ENCODE results near the gene CYSTM1.

DNA sequence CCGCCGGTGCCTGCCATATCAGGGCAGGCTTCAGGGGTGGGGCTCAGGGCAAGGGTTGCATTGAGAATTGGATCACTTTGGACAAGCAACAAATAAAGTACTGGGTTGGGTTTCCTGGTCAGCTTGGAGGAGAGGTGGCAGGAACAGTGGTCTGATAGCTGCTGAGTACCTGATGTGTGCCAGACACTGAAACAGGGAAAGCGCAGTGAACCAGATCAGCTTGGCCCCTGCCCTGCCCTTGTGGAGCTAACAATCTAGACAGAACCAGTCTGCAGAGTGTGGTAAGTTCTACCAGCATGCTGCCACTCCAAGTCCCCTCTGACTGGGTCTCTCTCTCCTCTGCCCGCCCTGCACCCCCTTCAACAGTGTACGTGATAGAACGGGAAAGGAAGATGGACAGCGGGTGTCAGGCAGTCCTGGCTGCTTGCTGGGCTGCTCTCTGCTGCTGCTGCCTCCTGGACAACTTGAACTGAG lies 53.4 kb downstream of the CYSTM1 start:
- TF ChIP-seq, protein P1, sequence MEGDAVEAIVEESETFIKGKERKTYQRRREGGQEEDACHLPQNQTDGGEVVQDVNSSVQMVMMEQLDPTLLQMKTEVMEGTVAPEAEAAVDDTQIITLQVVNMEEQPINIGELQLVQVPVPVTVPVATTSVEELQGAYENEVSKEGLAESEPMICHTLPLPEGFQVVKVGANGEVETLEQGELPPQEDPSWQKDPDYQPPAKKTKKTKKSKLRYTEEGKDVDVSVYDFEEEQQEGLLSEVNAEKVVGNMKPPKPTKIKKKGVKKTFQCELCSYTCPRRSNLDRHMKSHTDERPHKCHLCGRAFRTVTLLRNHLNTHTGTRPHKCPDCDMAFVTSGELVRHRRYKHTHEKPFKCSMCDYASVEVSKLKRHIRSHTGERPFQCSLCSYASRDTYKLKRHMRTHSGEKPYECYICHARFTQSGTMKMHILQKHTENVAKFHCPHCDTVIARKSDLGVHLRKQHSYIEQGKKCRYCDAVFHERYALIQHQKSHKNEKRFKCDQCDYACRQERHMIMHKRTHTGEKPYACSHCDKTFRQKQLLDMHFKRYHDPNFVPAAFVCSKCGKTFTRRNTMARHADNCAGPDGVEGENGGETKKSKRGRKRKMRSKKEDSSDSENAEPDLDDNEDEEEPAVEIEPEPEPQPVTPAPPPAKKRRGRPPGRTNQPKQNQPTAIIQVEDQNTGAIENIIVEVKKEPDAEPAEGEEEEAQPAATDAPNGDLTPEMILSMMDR (IDR thresholded peaks at IDR 0.05; ENCODE audit: borderline replicate concordance, extremely low read depth, low read length, poor library complexity, severe bottlenecking) = no peak
- TF ChIP-seq EZH2 (IDR thresholded peaks at IDR 0.05; ENCODE audit: borderline replicate concordance, low read depth, low read length, severe bottlenecking) = no peak
